Mononuclear cell (primary cell): ENCODE measurements around the gene NOD2. TPM values are rescaled to one million over a fixed set of nuclear protein-coding genes. Genes with fewer than 3 reads are reported as not detected.
A peak's percentile ranks its signal among the peaks of the same experiment; 100 is the strongest.

ENCODE experiments used
- H3K27me3 ChIP-seq: 2 replicates; pipeline ENCODE4 v1.6.0; 2011; ENCODE audit warnings: low read length, control low read depth; ENCODE audit not compliant: insufficient read depth
- H3K4me1 ChIP-seq: 2 replicates; pipeline ENCODE4 v1.5.1; 2011; ENCODE audit warnings: mild to moderate bottlenecking, low read length, control low read depth; ENCODE audit not compliant: insufficient read depth
- H3K4me3 ChIP-seq: 2 replicates; pipeline ENCODE4 v1.5.1; 2011; ENCODE audit warnings: mild to moderate bottlenecking, low read length, moderate library complexity
- H3K9me3 ChIP-seq: 2 replicates; pipeline ENCODE4 v1.5.1; 2011; ENCODE audit warnings: low read depth, mild to moderate bottlenecking, control low read depth, low read length
- total RNA-seq: library from RNA; depleted of rRNA; stranded (reverse); fragments of >200 nt; gene quantifications from one replicate; pipeline ENCODE4 v1.2.3, GENCODE V29; 2012

Gene NOD2
- total RNA-seq, 1 donor: 21.6 TPM

GRCh38 chr16:50696126-50696525, 2.7 kb downstream of the NOD2 start:
- no peaks in the 10 kb centered on the region for H3K27me3 ChIP-seq
- peaks cover 78% of the 10 kb centered on the region for H3K4me1 ChIP-seq
- peak overlapping the region; percentile 12 for H3K4me3 ChIP-seq
- no peaks in the 10 kb centered on the region for H3K9me3 ChIP-seq

DNA sequence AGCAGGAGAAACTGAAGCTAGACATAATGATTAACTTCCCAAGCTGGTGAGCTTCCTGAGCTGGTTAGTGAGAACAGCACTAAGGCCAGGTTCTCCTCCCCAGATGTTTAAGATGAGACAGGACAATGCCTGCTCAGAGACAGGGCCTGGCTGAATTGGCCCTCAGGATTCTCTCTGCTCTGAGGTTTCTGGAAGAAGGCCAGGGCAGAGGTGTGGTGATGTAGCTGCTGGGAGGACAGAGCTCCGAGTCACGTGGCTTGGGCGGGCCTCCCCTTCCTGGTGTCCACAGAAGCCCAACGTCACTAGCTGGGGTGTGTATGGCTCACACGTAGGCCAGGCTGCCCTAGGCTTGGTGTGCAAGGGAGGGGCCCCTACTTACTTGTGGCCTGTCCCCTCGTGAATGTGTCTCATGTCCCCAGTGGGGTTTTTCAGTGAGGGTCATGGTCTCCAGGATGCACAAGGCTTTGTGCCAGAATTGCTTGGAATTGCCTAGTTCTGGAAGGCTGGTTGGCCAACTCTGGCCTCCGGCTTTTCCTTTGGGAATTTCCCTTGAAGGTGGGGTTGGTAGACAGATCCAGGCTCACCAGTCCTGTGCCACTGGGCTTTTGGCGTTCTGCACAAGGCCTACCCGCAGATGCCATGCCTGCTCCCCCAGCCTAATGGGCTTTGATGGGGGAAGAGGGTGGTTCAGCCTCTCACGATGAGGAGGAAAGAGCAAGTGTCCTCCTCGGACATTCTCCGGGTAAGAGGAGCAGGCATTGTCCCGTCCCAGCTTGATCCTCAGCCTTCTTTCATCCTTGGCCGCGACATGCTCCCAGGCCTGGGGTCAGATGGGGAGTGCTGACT, 3.4 kb downstream of the NOD2 start:
- H3K9me3 ChIP-seq: no peaks in the 10 kb centered on the region
- no peak overlapping the region for H3K4me3 ChIP-seq
- peaks cover 85% of the 10 kb centered on the region for H3K4me1 ChIP-seq
- H3K27me3 ChIP-seq: no peaks in the 10 kb centered on the region

DNA sequence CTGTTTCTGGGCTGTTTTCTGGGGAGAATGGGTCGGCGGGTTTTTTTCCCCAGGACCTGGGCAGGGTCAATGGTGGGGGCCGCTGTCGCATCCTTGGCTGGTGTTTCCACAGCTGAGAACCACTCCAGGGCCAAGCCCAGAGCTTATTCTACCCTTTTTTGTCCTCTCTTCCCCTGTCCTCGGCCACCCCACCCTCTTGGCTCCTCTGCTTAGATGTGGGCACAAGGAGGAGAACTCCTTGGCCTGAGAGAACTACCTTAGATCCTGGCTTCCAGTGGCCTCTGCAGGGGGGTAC, 4.0 kb downstream of the NOD2 start:
- H3K4me1 ChIP-seq: peaks cover 90% of the 10 kb centered on the region
- H3K9me3 ChIP-seq: no peaks in the 10 kb centered on the region
- no peaks in the 10 kb centered on the region for H3K27me3 ChIP-seq
- H3K4me3 ChIP-seq: no peak overlapping the region

- Histone ChIP-seq H3K4me1 (peaks cover 88% of the 10 kb centered on the region), H3K9me3 (no peaks in the 10 kb centered on the region), H3K27me3 (no peaks in the 10 kb centered on the region), H3K4me3 (peak overlapping the region; percentile 2)
These were observed 4.7 kb downstream of the NOD2 start for GRCh38 chr16:50697881-50698767.

GRCh38 chr16:50699326-50700159, 6.1 kb downstream of the NOD2 start:
- peaks cover 76% of the 10 kb centered on the region for H3K4me1 ChIP-seq
- H3K4me3 ChIP-seq: no peak overlapping the region
- peaks cover 8% of the 10 kb centered on the region for H3K9me3 ChIP-seq
- no peaks in the 10 kb centered on the region for H3K27me3 ChIP-seq

DNA sequence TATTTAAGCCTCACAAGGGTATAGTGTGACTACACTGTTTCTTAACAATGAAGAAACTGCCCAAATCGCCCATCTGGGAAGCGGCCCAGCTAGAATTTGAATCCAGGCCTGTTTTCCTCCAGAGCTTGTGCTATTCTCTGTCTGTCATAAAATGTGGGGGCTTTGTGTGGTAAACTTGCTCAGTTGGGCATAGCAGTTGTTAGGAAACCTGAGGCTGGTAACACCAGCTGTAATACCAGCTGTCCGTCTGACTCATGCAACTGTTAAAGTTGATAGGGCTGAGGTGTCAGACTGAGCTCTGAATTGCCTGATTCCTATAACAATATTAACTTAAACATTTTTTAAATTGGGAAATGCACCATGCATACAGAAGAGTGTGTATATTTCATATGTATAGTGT, 9.3 kb downstream of the NOD2 start:
- H3K4me3 ChIP-seq: no peak overlapping the region
- peaks cover 61% of the 10 kb centered on the region for H3K4me1 ChIP-seq
- H3K27me3 ChIP-seq: no peaks in the 10 kb centered on the region
- H3K9me3 ChIP-seq: peaks cover 8% of the 10 kb centered on the region

- H3K4me1 ChIP-seq: peaks cover 61% of the 10 kb centered on the region
- H3K9me3 ChIP-seq: peaks cover 8% of the 10 kb centered on the region
These were observed 10.8 kb downstream of the NOD2 start for GRCh38 chr16:50704245-50704644.

GRCh38 chr16:50705436-50706110, 12.2 kb downstream of the NOD2 start:
- Histone ChIP-seq H3K9me3 (peaks cover 8% of the 10 kb centered on the region), H3K4me3 (no peak overlapping the region), H3K27me3 (no peaks in the 10 kb centered on the region), H3K4me1 (peaks cover 62% of the 10 kb centered on the region)

More at GRCh38 chr16:50704245-50704644, 10.8 kb downstream of the NOD2 start:
- H3K27me3 ChIP-seq: no peaks in the 10 kb centered on the region
- no peak overlapping the region for H3K4me3 ChIP-seq

GRCh38 chr16:50706250-50706649, 12.8 kb downstream of the NOD2 start:
- peaks cover 65% of the 10 kb centered on the region for H3K4me1 ChIP-seq
- no peak overlapping the region for H3K4me3 ChIP-seq
- peaks cover 8% of the 10 kb centered on the region for H3K9me3 ChIP-seq
- H3K27me3 ChIP-seq: no peaks in the 10 kb centered on the region

GRCh38 chr16:50708373-50709060, 15.1 kb downstream of the NOD2 start:
- Histone ChIP-seq H3K4me3 (no peak overlapping the region), H3K9me3 (peaks cover 8% of the 10 kb centered on the region), H3K27me3 (no peaks in the 10 kb centered on the region), H3K4me1 (peaks cover 72% of the 10 kb centered on the region)

DNA sequence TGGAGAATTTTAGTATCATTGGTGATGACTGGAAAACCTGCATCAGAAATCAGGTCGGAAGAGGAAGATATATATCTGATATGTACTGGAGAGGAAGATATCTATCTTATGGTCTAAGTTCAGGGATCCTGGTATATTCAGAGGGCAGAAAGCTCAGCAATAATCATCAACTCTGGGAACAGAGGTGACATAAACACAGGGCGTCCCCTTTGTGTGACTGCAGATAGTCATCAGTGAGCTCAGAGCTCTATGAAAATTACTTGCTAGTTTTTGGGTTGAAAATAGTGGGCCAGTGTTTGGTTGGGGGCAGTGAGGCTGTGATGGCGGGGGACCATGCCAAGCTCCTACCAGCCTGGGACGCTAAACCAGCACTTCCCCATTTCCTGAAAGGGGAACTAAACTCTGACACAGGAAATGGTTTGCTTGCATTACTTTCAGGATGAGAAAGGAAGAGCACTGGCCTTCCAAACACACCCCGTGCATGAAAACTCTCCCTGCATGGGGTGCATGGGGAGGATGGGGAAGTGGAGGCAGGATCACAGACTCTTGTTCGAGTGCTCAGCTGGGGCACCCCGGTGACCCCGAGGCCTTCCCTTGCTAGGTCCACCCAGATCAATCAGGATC, 15.8 kb downstream of the NOD2 start:
- H3K4me3 ChIP-seq: no peak overlapping the region
- peaks cover 2% of the 10 kb centered on the region for H3K9me3 ChIP-seq
- no peaks in the 10 kb centered on the region for H3K27me3 ChIP-seq
- peaks cover 78% of the 10 kb centered on the region for H3K4me1 ChIP-seq

DNA sequence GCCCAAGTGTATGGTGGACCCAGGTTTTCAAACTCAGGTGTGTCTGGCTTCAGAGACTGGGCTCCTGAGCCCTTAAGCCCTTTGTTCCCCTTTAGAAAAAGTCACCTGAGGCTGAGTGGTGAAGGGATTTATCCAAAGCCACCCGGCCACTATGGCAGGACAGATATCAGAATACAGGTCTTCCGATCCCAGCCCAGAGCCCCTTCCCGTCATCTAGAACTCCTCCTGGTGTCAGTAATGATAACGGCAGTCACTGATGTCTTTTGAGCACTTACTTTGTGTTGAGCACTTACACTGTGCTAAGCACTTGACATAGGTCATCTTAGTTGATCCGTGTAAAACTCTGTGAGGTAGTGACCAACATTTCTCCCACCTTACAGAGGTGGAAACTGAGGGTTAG, 16.6 kb downstream of the NOD2 start:
- Histone ChIP-seq H3K4me3 (no peak overlapping the region), H3K9me3 (no peaks in the 10 kb centered on the region), H3K27me3 (no peaks in the 10 kb centered on the region), H3K4me1 (peaks cover 86% of the 10 kb centered on the region)

DNA sequence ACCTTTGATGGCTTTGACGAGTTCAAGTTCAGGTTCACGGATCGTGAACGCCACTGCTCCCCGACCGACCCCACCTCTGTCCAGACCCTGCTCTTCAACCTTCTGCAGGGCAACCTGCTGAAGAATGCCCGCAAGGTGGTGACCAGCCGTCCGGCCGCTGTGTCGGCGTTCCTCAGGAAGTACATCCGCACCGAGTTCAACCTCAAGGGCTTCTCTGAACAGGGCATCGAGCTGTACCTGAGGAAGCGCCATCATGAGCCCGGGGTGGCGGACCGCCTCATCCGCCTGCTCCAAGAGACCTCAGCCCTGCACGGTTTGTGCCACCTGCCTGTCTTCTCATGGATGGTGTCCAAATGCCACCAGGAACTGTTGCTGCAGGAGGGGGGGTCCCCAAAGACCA, 17.6 kb downstream of the NOD2 start:
- H3K27me3 ChIP-seq: no peaks in the 10 kb centered on the region
- H3K9me3 ChIP-seq: no peaks in the 10 kb centered on the region
- H3K4me3 ChIP-seq: no peak overlapping the region
- peaks cover 91% of the 10 kb centered on the region for H3K4me1 ChIP-seq
